OCI-M1 (cell line): ENCODE results near the gene CDC14B.
"Not testable (repeated sequence)": the region's sequence is repeated elsewhere in the genome, so short reads cannot be mapped to it uniquely, and the experiment has no call there.

Experiments
- DNase-seq: peaks from one replicate; lab custom pipeline; 2025; lab: John Stamatoyannopoulos, UW

Gene CDC14B

GRCh38 chr9:96532173-96532572 lies 87.5 kb downstream of the CDC14B start:
- DNase-seq = no peak

GRCh38 chr9:96524764-96525163 lies 94.9 kb downstream of the CDC14B start:
- no peak for DNase-seq

- DNase-seq = no peak
These were observed 95.6 kb downstream of the CDC14B start for GRCh38 chr9:96524045-96524444.

GRCh38 chr9:96523374-96523773 lies 96.3 kb downstream of the CDC14B start:
- no peak for DNase-seq

- peak; percentile 23 for DNase-seq
These were observed 97.3 kb downstream of the CDC14B start for GRCh38 chr9:96522366-96522765.

- no peak for DNase-seq
These were observed 99.9 kb downstream of the CDC14B start for GRCh38 chr9:96519787-96520186.

- DNase-seq = no peak
These were observed 100.5 kb downstream of the CDC14B start for GRCh38 chr9:96519095-96519494.

- DNase-seq = no peak
These were observed 103.8 kb downstream of the CDC14B start for GRCh38 chr9:96515621-96516470.

GRCh38 chr9:96514800-96515158 lies 104.9 kb downstream of the CDC14B start:
- no peak for DNase-seq

- DNase-seq = no peak
These were observed 105.4 kb downstream of the CDC14B start for GRCh38 chr9:96514108-96514799.

GRCh38 chr9:96513622-96514021 lies 106.0 kb downstream of the CDC14B start:
- no peak for DNase-seq

- no peak for DNase-seq
These were observed 107.4 kb downstream of the CDC14B start for GRCh38 chr9:96512240-96512639.

- DNase-seq = no peak
These were observed 109.4 kb downstream of the CDC14B start for GRCh38 chr9:96510258-96510657.

- DNase-seq = no peak
These were observed 109.8 kb downstream of the CDC14B start for GRCh38 chr9:96509848-96510247.

GRCh38 chr9:96509026-96509425 lies 110.6 kb downstream of the CDC14B start:
- DNase-seq = no peak

- no peak for DNase-seq
These were observed 111.3 kb downstream of the CDC14B start for GRCh38 chr9:96508227-96508940.

- no peak for DNase-seq
These were observed 114.2 kb downstream of the CDC14B start for GRCh38 chr9:96505316-96505991.

- no peak for DNase-seq
These were observed 115.7 kb downstream of the CDC14B start for GRCh38 chr9:96503918-96504317.

GRCh38 chr9:96503374-96503748 lies 116.3 kb downstream of the CDC14B start:
- not testable (repeated sequence) for DNase-seq

- no peak for DNase-seq
These were observed 116.9 kb downstream of the CDC14B start for GRCh38 chr9:96502539-96503373.
